Dedifferentiated amniotic fluid mesenchymal stem cell (primary cell): Measurements from ENCODE around the gene OR5AL1.
"Not testable (repeated sequence)": the region's sequence is repeated elsewhere in the genome, so short reads cannot be mapped to it uniquely, and the experiment has no call there.

Experiments used
- DNase-seq: peaks from one replicate; pipeline ENCODE4 v3.0.0-alpha.2; 2016; ENCODE audit errors: extremely low spot score

OR5AL1 gene

DNA sequence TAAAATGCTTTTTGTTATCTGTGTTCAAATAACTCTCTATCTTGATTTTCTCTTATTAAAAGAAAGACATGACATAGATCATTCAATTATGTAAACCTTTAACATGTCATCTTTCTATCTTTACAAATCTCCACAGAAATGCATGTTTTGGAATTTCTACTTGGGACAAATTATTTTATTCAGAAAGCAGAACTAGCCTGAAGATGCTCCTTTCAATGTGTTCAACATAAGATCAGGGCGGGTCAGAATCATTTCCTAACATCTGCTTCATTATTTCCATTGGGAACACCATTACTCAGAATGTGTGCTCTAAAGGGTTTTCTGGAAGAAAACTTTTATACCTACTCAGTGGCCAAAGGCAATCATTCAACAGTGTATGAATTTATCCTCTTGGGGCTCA is at the start of gene OR5AL1:
TSS of gene OR5AL1 (plus strand) at position 301 of the 400 bp plus-strand sequence.
- no peak for DNase-seq

DNA sequence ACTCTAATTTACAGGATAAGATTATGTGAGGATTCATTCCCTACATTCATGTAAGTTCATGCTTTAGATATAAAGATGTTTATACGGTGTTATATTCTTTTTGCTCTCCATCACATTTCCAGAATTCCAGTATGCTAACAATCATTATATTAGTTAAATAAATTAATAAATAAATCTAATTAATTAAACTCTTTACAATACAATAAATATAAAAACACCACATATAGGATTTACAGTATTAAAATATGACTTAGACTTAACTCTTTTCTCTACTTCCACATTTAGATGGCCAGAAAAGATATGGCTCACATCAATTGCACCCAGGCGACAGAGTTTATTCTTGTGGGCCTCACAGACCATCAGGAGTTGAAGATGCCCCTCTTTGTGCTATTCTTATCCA is 37.2 kb upstream of the OR5AL1 start, which contains the start of gene OR8U1:
TSS of gene OR8U1 (plus strand) at position 301 of the 400 bp plus-strand sequence. CDS start at position 301, 0 bp downstream.
- no peak for DNase-seq

DNA sequence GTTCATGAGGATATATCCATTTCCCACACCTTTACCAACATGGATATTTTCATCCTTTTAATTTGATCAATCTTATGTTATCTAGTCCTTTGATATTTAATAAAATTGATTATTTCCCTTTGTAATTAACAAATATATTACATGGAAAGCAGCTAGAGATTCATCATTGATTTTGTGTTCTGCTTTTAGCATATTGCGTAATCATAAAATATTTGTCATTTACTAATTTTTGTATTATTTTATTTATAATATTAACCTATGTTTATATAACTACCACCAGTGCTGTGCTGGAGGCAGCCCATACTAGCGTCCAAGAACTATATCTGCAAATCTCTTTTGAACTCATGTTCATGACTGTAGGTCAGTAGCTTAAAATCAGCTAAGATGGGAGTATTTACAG is 32.4 kb upstream of the OR5AL1 start:
- no peak for DNase-seq

DNA sequence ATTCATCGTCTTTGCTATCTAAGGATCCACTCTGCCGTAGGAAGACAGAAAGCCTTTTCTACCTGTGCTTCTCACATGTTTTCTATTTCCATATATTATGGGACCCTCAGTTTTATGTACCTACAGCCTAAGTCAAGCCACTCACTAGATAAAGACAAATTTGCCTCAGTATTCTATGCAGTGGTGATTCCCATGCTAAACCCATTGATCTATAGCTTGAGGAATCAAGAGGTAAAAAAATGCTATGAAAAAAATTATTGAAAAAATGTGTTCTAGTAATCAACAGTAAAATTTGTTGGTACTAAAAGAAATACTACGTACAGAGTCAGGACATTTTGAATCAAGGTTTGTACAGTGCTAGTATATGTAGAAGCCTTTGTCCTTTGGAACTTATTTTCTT is 18.1 kb upstream of the OR5AL1 start:
- DNase-seq = no peak

DNA sequence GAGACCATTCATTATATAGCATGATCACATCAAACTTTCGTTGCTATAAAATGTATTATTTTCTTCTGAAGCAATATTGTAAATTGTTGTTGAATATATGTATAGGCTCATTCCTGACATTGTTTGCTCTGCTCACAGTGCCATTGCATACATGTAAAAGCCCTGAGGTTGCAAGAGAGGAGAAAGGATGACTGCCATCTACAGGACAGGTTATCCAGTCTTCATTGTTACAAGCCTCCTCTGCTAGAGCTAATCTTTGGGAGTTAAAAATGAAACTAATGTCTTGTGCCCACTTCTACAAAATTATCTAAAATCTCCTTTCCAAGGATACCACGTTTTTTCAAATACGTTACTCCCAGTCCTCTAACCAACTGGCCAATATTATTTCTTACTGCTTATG is 16.4 kb upstream of the OR5AL1 start:
- no peak for DNase-seq

DNA sequence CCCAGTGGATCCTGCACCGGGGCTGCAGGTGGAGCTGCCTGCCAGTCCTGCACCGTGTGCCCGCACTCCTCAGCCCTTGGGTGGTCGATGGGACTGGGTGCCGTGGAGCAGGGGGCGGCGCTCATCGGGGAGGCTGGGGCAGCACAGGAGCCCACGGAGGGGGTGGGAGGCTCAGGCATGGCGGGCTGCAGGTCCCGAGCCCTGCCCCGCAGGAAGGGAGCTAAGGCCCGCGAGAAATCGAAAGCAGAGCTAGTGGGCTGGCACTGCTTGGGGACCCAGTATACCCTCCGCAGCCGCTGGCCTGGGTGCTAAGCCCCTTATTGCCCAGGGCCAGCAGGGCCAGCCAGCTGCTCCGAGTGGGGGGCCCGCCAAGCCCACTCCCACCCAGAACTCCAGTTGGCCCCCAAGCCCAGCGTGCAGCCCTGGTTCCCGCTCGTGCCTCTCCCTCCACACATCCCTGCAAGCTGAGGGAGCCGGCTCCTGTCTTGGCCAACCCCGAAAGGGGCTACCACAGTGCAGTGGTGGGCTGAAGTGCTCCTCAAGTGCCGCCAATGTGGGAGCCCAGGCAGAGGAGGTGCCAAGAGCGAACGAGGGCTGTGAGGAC is 10.5 kb upstream of the OR5AL1 start:
- DNase-seq = not testable (repeated sequence)

DNA sequence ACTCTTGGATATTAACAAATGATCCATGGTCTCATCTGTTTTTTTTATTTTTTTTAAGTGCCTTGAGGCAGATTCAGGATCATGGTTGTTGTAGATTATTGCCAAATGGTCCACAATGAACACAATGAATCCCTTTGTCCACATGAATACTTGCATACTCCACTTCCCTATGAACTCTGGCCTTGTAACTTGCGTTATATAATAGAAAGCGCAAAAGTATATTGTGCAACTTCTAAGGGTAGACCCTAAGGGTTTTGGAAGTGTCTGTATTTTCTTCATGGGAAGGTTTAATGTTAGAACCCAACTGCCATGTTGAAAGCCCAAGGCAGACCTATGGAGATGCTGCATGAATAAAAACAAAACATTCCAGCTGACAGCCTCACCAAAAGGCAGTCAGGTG is 8.1 kb upstream of the OR5AL1 start:
- DNase-seq = no peak

DNA sequence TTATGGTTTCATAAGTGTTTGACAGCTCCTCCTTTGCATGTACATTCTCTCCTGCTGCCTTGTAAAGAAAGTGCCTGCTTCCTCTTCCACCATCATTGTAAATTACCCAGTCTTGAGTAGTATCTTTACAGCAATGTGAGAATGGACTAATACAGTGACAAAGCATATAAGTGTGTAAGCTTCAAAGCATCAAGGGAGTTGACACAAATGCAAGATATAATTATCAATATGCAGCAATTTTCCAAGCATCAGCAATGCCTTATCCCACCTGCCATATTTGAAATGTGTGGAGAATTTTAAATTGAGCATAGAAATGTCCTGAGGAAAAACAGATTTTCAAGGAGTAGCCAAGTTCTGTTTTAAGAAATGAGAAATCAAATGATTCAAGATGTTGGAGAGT is 1.7 kb upstream of the OR5AL1 start:
- no peak for DNase-seq

DNA sequence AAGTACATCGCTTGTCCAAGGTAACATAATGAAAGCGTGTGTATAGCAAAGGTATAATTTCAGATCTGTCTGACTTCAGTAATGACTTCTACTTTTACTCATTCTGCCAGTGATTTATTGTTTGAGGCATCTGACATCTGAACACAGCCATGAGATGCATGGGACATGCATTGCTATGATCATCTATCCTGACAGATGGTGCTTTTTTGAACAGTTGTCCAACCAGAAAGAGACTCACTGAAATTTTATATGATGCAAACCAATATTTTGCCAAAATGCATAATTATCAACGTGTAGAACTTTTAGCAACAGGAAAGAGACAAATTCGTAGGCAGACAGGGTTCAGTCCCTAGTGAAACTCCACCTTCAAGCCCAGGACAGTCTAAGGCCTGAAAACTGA is 41.0 kb downstream of the OR5AL1 start:
- no peak for DNase-seq

DNA sequence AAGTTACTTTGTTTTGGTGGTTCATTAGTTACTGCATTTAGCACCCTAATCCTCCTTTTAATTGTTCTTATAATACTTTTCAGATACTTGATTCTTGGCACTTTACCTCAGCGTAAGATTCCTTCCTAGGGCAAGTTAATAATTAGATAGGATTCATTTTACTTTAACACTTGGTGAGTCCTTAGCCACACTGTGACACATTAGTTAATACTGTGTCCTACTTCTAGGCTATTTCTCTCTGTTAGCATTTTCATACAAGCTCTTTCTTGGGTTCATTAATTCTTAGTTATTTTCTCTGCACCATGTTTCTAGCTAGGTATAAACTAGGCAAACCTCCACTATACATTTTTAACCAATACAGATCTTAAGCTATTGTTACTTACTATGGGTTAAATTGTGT is 44.6 kb downstream of the OR5AL1 start:
- DNase-seq = no peak
